ENCODE data around the gene SUGT1.

GRCh38 chr13:52652980-52653303 lies 306 bp downstream of the SUGT1 start:
- TF ChIP-seq CTCF (IDR thresholded peaks at IDR 0.05 in 8 of 11, conservative IDR thresholded peaks at IDR 0.05 in 3 of 11) (peak in 5 of 11 experiments; percentile 0 to 31 (median 22)), POLR2A (IDR thresholded peaks at IDR 0.05) (no peak)

Data from spleen (tissue), 7 donors.